Fibroblast of lung (primary cell): Measurements from ENCODE around the gene ARHGEF12.

Experiments
- EZH2 ChIP-seq: IDR thresholded peaks from 2 replicates; pipeline ENCODE4 v1.5.1; 2012; ENCODE audit warnings: low read length, control low read depth, mild to moderate bottlenecking; ENCODE audit errors: missing control alignments
- TF ChIP-seq, protein P1 (sequence below), 2 donors: IDR thresholded peaks in 1 of 2; conservative IDR thresholded peaks in 1 of 2; 1 replicate in 1 of 2; 2 replicates in 1 of 2; pipeline ENCODE4 v1.5.1; 2011 to 2012; ENCODE audit warnings: low read length in 2 of 2, control low read depth in 1 of 2, inconsistent platforms in 1 of 2, low read depth in 1 of 2, mild to moderate bottlenecking in 1 of 2

DNA sequence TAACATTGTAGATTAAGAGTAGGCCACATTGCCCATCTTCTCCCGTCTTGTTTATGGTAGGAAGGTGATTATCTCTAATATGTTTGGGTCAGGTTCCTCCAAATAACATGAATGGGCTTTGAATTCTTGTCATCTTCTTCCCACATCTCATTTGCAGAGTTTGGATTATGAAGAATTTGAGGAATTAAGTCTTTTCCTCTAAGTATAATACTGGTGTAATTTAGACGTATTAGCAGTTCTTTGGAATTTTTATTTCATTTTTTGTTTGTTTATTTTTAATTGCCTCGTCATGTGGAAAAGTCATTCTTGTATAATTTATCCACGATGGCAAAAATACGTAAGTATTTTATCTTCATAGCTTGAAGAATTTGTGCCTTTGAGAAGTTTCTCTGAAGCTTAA lies 73.4 kb downstream of the ARHGEF12 start:
- TF ChIP-seq, protein P1, sequence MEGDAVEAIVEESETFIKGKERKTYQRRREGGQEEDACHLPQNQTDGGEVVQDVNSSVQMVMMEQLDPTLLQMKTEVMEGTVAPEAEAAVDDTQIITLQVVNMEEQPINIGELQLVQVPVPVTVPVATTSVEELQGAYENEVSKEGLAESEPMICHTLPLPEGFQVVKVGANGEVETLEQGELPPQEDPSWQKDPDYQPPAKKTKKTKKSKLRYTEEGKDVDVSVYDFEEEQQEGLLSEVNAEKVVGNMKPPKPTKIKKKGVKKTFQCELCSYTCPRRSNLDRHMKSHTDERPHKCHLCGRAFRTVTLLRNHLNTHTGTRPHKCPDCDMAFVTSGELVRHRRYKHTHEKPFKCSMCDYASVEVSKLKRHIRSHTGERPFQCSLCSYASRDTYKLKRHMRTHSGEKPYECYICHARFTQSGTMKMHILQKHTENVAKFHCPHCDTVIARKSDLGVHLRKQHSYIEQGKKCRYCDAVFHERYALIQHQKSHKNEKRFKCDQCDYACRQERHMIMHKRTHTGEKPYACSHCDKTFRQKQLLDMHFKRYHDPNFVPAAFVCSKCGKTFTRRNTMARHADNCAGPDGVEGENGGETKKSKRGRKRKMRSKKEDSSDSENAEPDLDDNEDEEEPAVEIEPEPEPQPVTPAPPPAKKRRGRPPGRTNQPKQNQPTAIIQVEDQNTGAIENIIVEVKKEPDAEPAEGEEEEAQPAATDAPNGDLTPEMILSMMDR (conservative IDR thresholded peaks at IDR 0.05 in 1 of 2, IDR thresholded peaks at IDR 0.05 in 1 of 2; ENCODE audit: low read depth in 1 of 2, low read length in 2 of 2) = no peak
- TF ChIP-seq EZH2 = no peak
